ENCODE data around the gene KRTAP12-3. TPM values are rescaled to one million over a fixed set of nuclear protein-coding genes. Genes with fewer than 3 reads are reported as not detected.
"Not testable (repeated sequence)": the region's sequence is repeated elsewhere in the genome, so short reads cannot be mapped to it uniquely, and the experiment has no call there.

The KRTAP12-3 gene
- total RNA-seq (ENCODE audit: insufficient read depth, low replicate concordance), result not detected

GRCh38 chr21:44657635-44658540 is at the start of gene KRTAP12-3:
Gene KRTAP12-3, plus strand, starts transcription at chr21:44657932. Its CDS starts 48 bp downstream, at chr21:44657980.
- DNase-seq (ENCODE audit: low spot score), result no peak

- no peak for DNase-seq (ENCODE audit: low spot score)
These were observed 48.5 kb upstream of the KRTAP12-3 start for GRCh38 chr21:44609193-44609592.

GRCh38 chr21:44610157-44610843 is 47.4 kb upstream of the KRTAP12-3 start:
- not testable (repeated sequence) for DNase-seq (ENCODE audit: low spot score)

- no peak for DNase-seq (ENCODE audit: low spot score)
These were observed 46.2 kb upstream of the KRTAP12-3 start for GRCh38 chr21:44611551-44611950.

- no peak for DNase-seq (ENCODE audit: low spot score)
These were observed 45.7 kb upstream of the KRTAP12-3 start, which contains the start of gene KRTAP10-8 for GRCh38 chr21:44612029-44612486. Gene KRTAP10-8, plus strand, starts transcription at chr21:44612079. Its CDS starts 22 bp downstream, at chr21:44612101.

GRCh38 chr21:44612669-44613229 is 45.0 kb upstream of the KRTAP12-3 start:
- no peak for DNase-seq (ENCODE audit: low spot score)

GRCh38 chr21:44613386-44614155 is 44.2 kb upstream of the KRTAP12-3 start:
- DNase-seq (ENCODE audit: low spot score), result no peak

GRCh38 chr21:44614161-44614631 is 43.5 kb upstream of the KRTAP12-3 start:
- no peak for DNase-seq (ENCODE audit: low spot score)

- no peak for DNase-seq (ENCODE audit: low spot score)
These were observed 42.8 kb upstream of the KRTAP12-3 start for GRCh38 chr21:44614961-44615391.

GRCh38 chr21:44615466-44615865 is 42.3 kb upstream of the KRTAP12-3 start:
- no peak for DNase-seq (ENCODE audit: low spot score)

- DNase-seq (ENCODE audit: low spot score), result no peak
These were observed 41.7 kb upstream of the KRTAP12-3 start for GRCh38 chr21:44615911-44616590.

- no peak for DNase-seq (ENCODE audit: low spot score)
These were observed 41.2 kb upstream of the KRTAP12-3 start for GRCh38 chr21:44616591-44616926.

- DNase-seq (ENCODE audit: low spot score), result no peak
These were observed 40.6 kb upstream of the KRTAP12-3 start for GRCh38 chr21:44617071-44617501.

GRCh38 chr21:44618504-44618903 is 39.2 kb upstream of the KRTAP12-3 start:
- DNase-seq (ENCODE audit: low spot score), result no peak

- DNase-seq (ENCODE audit: low spot score), result no peak
These were observed 38.8 kb upstream of the KRTAP12-3 start for GRCh38 chr21:44618909-44619308.

- DNase-seq (ENCODE audit: low spot score), result no peak
These were observed 37.8 kb upstream of the KRTAP12-3 start for GRCh38 chr21:44619886-44620285.

GRCh38 chr21:44623575-44623974 is 34.2 kb upstream of the KRTAP12-3 start:
- DNase-seq (ENCODE audit: low spot score), result no peak

- DNase-seq (ENCODE audit: low spot score), result no peak
These were observed 32.0 kb upstream of the KRTAP12-3 start for GRCh38 chr21:44625756-44626155.

GRCh38 chr21:44626262-44626661 is 31.5 kb upstream of the KRTAP12-3 start:
- DNase-seq (ENCODE audit: low spot score), result no peak

- DNase-seq (ENCODE audit: low spot score), result no peak
These were observed 31.0 kb upstream of the KRTAP12-3 start, which contains the start of gene KRTAP10-9 for GRCh38 chr21:44626673-44627143. Gene KRTAP10-9, plus strand, starts transcription at chr21:44627093. Its CDS starts 79 bp downstream, at chr21:44627172.
